Left ventricle myocardium superior (tissue), 1 donor: ENCODE results near the gene MAP2K5. TPM values are rescaled to one million over a fixed set of nuclear protein-coding genes. Genes with fewer than 3 reads are reported as not detected.

Experiments
- ATAC-seq: fragments of 200-7000 bp; cut with Tn5 transposase; one replicate; pipeline ENCODE4 v1.9.1; 2020; ENCODE audit warnings: mild to moderate bottlenecking, moderate library complexity
- DNase-seq: peaks from one replicate; pipeline ENCODE4 v3.0.0-alpha.2; 2020
- intact Hi-C: fragments of 100-400 bp; cut with micrococcal nuclease; formaldehyde crosslinking; loops from one replicate; pipeline ENCODE4 v1.11.0; 2022
- total RNA-seq: library from RNA; stranded (reverse); fragmentation: NEBNext Ultra II Directional; extraction: Animal tissue kit (Norgen Biotek cat#: 25700); gene quantifications from one replicate; pipeline ENCODE4 v1.2.1, GENCODE V29; 2021
- donor health status: DM: no; HTN: yes; CAD: no; lungs with severe emphysema.

MAP2K5 gene
- total RNA-seq, 1 donor from 2014 or later: 22.0 TPM

DNA sequence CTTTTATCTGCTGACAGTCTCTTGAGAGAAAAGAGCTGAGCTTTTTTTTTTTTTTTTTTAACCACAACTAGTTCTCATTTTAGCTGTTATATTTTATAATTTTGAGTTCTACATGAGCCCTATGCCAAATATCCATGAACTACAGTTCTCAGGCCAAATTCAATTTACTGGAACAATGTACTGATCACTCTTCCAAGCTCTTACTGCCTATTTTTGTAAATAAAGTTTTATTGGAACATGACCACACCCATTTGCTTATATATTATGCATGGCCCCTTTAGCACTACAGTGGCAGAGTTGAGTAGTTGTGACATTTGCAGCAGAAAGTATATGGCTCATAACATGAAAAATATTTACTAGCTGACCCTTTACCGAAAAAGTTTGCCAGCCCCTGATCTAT is 153.6 kb downstream of the MAP2K5 start:
- intact Hi-C loops: no loop called here
- no peak for DNase-seq
- ATAC-seq: no peak

DNA sequence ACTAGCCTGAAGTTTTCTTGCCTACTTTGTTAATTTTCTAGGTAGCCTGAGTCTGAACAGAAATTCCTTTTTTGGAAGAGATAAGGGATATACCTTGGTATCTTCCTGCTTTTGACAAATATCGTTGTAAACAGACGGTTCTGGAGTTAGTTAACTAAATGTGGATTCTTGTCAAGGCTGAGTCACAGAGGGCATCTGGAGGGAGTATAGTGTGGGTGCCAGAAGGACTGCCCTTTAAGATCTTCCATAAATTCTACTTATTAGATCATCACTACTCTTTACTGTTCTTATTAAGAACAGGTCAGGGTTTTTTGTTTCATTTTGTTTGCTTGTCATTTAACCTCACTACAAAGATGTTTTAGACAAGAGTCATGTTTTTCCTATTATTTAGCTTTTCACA is 157.5 kb downstream of the MAP2K5 start:
- intact Hi-C loops: no loop called here
- DNase-seq: no peak
- ATAC-seq: no peak

DNA sequence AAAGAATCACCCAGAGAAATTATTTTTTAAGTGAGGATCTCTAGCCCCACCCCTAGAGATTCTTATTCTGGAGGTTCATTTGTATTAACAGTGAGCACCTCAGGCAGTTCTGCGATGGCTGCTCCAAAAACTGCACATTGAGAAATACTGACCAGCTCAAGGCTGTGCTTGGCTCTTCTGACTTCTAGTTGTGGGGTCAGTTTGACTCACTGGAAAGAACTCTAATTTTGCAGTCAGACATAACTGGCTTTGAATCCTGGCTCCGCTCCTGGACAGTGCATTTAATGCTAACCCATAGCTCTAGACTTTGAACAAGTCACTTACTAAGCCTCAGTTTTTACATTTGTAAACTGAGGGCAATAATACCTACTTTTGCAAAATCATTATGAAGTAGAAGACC is 159.2 kb downstream of the MAP2K5 start:
- DNase-seq (no peak), ATAC-seq (no peak)
- intact Hi-C loops: no loop called here

DNA sequence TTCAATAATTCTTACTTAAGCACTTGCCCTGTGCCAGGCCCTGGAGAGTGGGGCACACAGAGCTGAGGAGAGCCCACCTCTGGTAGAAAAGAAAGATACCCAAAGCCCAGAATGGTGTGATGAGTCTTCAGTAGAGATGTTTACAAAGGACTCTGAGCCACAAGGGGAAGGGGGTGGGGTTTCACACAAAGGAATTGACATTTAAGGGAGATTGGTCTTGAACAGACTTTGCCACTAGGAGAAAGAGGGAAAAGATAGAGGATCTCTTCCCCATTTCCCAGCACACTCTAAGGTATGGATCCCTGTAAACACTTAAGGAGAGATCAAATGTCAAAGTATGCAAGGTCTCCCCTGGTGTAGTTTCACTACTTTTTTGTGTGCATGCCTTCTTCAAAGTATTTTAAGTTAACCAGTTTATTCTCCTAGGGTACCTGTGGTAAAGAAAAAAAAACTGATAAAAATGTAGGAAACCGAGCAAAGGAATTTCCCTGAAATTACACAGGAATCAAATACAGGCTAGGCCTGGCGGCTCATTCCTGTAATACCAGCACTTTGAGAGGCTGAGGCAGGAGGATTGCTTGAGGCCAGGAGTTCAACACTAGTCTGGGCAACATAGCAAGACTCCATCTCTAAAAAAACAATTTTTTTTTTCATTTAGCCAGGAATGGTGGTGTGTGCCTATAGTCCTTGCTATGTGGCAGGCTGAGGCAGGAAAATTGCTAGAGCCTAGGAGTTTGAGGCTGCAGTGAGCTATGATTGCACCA is 165.2 kb downstream of the MAP2K5 start:
- intact Hi-C loops: no loop called here
- DNase-seq: no peak
- no peak for ATAC-seq

DNA sequence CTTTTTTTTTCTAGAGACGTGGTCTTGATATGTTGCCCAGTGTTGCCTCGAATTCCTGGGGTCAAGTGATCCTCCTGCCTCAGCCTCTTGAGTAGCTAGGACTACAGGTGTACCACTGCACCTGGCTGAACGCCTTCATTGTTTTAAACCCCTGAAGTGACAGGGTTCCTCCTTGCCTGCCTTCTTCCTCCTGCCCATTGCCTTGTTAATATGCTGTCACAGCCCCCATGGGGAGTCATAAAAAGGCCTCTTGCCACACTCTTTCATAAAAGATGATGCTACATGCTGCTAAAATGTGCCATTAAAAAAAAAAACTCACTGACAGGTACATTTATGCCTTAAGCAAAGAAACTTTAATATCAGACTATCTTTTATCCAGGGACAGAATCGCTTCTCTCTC is 166.0 kb downstream of the MAP2K5 start:
- no peak for ATAC-seq
- intact Hi-C loops: no loop called here
- no peak for DNase-seq

DNA sequence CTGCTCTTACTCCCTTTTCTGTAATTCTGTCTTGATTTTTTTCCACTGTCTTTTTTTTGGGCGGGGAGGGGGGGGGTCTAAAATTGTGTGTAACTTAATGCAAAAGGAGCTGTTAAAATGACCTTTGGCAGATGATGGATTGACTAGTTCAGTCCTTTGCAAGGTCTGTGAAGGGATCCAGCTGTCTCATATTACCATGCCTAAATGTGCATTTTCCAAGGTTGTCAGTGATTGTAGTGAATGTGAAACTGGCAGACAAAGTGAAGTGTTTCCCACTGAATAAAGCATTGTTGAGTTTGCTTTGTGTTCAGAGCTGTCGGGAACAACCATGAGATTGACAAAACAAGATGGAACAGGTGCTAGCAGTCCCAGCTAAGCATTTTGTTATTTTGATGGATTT is 172.7 kb downstream of the MAP2K5 start:
- DNase-seq: no peak
- no peak for ATAC-seq
- intact Hi-C loops: no loop called here

DNA sequence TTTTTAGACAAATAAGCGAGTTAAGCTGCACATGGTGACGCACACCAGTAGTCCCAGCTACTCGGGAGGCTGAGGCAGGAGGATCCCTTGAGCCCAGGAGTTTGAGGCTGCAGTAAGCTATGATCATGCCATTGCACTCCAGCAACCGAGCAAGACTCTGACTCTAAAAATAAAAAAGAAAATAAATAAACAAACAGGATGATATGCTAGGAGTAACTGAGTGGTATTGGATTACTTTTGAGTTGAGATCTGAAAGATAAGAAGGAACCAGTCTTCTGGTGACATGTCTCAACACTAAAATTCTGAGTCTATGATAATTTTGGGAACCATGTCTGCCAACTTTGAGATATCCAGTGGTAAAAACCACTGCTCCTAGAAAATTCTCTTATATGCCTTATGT is 173.7 kb downstream of the MAP2K5 start:
- intact Hi-C loops: no loop called here
- no peak for DNase-seq
- no peak for ATAC-seq

DNA sequence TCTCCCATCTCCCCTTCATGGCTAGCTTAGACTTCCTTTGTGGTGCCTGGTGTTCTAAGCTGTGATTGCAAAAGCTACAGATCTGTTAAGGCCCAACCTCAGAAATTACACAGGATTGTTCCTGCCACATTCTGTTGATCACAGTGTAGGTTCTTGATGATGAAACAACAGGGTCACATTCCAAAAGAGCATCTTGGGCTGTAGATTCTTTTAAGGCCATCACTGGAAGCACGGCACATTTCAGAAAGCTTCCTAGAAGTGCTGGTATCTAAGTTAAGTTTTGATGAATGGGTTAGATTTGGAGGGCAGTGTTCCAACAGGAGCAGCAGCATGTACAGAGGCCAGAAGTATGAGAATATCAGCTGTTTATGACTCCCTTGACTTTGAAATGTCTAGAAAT is 175.3 kb downstream of the MAP2K5 start:
- intact Hi-C loops: no loop called here
- DNase-seq (no peak), ATAC-seq (no peak)

DNA sequence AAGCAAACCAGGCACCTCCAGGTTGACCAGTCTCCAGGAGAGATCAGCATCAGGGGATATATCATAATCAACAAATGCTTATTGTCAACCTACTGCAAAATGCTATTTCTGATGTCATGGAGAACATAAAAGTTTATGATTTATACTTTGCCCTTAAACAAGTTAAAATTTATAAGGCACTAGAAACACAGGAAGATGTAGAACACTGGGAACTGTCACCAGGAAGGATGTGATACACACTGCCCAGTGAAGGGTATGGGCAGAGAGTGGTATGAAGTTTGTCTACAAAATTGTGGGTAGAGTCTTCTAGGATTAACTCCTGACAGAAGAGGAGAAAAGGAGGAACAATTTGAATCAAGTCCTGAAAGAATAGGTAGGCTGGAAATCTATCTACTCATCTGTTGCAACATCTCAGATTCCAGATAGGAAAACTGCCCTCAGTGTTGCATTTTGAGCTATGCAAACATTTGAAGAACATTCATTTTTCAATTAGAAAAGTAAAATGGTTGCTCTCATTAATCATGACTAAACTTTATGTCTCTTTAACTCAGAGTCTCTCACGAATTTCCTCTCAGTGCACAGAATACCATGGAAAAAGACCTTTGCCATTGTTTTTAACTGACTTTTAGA is 176.9 kb downstream of the MAP2K5 start:
- intact Hi-C loops: no loop called here
- DNase-seq: no peak
- no peak for ATAC-seq

DNA sequence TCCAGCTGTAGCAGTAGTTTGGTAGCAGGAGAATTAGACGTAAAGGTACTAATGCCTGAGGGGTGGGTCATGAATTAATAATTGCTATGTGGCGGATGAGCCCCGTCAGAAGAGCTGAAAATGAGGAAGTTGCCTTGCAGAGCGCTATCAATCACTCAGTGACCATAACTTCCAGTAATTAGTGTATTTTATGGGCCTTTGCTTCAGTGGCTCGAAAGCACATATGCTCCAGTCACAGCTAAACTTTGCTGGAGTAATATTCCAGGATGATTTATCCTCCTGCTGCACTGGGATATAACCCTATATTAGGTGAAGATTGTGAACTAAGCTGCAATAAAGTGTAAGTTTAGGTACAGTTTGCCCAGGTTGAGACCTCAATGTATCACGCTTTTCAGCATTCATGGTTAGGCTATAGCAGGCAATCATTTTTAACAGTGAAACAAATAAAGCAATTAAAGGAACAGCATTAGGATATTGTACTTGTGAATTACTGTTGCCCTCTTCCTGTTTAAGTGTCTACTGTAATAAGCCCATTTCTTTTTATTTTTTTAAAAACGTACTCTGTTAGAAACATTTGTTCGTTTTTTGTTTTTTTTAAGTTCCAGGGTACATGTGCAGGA is 178.2 kb downstream of the MAP2K5 start:
- ATAC-seq: no peak
- DNase-seq: no peak
- intact Hi-C loops: no loop called here

DNA sequence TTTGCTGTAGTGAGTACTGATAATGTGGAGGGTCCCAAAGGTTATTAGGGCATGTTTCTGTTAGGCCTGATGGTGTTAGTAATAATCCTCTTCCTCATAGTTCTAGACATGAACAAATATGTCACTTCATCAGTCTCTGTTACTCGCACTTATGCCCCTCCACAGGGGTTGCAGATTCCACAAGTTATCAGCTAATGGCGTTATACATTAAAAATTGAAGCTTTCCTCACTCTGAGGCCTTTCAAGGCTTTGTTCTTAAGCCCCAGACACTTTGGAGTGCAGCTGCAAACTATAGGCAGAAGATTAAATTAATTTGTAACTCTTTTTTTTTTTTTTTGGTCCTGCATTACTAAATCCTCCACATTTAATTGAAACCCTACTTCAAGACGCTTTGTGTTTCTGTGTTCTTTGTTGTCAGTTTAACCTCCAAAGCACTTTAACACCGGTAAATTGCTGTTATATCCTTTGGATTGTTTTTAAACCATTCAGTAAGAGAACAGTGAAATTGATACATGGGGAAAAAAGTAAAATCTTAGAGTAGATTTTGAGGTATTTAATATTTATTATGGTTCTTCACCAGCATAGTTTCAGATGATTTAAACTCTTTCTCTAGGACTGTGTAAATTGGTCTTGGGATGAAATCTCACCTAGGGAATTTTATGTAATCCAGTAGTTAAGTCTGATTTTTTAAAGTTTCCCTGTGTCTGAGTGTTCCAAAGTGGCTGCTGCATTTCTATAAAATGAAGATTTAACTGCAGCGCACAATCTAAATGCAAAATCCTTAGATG is 179.7 kb downstream of the MAP2K5 start:
- ATAC-seq (no peak), DNase-seq (no peak)
- intact Hi-C loops: no loop called here

DNA sequence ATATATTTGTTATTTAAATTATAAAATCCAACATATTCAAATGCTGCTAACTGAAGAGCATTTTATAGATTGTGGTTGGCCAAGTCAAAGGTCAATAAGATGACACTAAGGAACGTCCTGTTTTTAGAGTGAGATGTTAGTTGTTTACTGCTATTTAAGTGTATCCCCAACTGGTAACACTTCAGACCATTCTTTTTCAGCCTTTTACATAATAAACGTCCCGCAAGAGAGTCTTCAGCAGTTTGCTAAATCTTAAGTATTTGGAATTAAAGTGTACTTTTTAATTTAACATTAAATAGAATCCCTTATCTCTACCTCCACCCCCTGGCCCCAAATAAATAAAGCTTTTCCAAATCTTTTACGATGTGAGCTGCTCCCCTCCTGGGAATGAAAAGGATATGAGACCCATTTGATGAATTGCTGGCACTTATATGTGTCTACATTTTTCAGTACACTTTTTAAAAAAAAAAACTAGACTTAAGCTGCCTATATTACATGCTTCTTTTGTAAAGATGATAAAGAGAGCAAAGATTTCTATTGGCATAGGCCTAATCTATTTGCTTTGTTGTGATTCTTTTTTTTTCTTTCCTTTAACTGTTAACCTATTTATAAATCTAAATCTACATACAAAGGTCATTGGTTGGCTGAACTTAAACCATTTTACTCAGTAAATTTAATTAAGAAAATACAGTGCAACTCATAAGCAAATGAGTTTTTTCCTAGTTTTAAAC is 181.0 kb downstream of the MAP2K5 start:
- ATAC-seq: no peak
- intact Hi-C loops: no loop called here
- no peak for DNase-seq

DNA sequence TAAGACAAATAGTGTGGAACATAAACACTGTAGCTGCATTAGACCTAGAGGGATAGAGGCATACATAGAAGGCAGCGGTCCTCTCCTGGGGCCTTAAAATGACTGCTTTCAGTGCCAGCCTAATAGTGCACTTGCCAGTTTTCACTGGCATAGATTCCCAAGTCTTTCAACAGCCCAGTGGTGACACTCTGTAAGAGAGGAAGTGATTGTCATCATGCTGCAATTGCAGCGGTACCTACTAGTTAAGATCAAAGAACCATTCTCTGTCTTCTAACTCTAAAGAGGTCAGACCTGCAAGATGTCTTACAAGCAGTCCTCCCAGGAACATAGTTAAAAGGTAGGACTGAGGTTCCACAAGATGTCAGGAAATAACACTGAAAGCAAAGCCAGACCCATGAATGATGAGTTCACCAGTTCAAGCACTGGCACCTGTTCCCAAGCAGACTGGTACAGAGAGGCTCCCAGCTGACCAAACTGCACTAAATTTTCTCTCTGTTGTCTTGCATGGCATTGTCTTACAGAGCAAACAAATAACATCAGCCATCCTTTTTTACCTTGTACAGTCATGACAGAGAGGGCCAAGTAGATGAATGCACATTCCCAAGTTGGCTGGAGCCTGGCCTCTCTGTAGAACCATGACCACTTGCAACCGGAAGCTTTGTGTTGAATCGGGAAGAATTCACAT is 182.3 kb downstream of the MAP2K5 start:
- intact Hi-C loops: no loop called here
- DNase-seq (no peak), ATAC-seq (peak; percentile 50)

DNA sequence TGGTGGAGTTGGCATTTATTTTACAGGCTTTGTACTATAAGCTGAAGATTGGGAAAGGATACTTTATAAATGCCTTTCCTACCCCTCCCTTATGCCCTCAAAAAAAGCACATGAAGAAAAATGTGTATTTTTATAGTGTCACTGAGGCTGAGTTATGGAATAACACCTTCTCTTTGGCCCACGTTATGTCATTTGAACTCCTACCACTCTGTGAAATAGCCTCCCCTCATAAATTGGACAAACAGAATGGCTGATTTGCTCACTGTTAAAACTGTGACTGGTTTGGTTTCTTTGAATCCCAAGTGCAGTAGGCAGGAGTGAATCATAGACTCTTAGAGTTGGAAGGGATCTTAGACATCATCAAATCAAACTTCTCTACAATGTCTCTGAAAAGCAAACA is 187.6 kb downstream of the MAP2K5 start:
- DNase-seq: no peak
- intact Hi-C loops: no loop called here
- ATAC-seq: no peak

DNA sequence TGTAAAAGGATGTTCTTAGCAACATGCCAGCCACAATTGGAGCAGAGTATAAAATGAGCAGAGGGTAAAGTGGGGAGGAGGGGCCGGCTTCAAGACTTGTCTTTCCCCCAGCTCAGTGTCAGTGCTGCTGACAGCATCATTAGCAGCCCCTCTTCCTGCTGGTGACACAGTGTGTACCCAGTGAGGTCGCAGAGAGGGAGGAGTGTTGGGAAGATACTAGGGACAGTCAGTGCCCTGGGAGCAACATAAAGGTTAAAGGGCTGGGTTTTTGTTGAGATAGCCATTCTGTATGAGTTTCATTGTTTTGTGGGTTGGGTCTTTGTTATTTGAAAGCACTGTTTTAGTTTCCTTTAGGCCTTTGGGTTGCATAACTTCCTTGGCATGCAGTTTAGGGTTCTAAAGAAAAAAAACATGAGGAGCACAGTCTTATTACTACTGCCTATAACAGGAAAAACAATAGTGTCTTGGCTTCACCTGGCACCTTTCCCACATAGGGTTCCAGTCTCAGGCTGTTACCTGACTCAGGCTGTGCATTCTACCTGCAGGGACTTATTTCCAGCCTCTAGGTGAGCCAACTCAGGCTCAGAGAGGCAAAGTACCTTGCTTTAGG is 188.7 kb downstream of the MAP2K5 start:
- intact Hi-C loops: no loop called here
- ATAC-seq (no peak), DNase-seq (no peak)

DNA sequence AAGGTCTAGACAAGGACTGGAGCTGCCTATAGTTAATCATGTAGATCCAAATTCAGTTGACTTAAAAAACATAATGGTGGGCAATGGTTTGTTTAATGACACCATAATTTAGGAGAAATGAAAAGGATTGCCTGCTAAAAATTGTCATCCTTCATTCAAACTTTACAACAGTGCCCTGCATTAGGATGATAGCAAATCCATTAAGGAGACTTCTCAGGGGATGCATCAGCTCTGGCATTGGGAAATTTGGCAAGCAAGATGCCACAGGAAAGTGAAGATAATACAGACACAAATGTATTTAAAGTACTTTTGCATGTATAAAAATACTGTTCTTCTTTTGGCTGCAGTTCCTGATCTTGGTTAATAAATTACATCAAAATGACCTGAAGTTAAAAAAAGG is 189.7 kb downstream of the MAP2K5 start:
- intact Hi-C loops: no loop called here
- no peak for ATAC-seq

DNA sequence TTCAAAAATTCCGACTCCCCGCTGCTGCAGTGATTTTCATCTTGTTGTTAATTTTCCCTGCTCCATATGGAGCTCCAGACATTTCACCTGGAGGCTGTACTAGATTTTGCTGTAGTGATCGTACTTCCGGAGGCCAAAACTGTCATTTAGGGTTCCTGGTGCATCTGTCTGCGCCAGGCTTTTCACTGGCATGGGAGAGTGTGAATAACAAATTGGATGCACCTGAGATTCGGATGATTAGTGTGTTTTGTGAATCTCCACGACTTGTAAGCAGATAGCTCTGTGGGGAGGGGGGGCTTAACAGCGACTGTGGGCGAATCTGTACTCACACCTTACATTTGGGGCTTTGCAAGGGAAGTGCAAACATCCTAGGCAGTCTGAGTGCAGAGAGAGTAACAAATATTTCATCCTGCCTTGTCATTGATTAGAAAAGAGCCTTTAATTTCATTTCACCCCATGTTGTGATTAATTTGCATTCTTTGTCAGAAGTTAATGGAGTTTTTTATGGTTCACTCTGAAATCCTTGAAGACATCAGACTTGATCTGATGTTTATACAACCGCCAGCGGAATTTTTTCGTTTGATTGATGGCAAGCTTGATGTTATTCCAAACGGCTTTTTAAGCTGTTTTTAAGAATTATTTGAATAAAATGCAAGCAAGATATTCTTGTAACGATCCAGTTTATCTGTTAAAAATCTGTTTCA is 190.3 kb downstream of the MAP2K5 start:
- DNase-seq (no peak), ATAC-seq (no peak)
- intact Hi-C loops: no loop called here

More for the DNA sequence above, 189.7 kb downstream of the MAP2K5 start:
- no peak for DNase-seq

DNA sequence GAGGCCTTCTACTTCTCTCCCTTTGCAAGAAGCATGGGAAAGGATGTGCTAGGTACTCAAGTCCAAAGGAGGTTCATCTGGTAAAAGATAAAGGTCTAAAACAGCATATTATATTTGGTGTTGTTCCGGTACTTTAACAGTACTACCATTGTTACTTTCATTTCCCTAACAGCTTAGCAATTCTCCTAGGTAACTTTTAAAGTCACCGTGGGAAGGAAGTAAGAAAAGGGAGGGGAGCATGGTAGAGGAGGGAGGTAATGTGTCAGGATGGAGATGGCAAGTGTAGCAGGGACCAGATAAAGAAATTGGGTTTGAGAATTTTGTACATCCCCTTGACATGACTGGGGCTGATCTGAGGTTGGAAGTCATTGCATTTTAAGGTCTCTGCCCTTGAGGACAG is 193.4 kb downstream of the MAP2K5 start:
- DNase-seq: no peak
- no peak for ATAC-seq
- intact Hi-C loops: no loop called here
